Measurements from ENCODE around the gene SMIM36.

- TF ChIP-seq, protein P1, sequence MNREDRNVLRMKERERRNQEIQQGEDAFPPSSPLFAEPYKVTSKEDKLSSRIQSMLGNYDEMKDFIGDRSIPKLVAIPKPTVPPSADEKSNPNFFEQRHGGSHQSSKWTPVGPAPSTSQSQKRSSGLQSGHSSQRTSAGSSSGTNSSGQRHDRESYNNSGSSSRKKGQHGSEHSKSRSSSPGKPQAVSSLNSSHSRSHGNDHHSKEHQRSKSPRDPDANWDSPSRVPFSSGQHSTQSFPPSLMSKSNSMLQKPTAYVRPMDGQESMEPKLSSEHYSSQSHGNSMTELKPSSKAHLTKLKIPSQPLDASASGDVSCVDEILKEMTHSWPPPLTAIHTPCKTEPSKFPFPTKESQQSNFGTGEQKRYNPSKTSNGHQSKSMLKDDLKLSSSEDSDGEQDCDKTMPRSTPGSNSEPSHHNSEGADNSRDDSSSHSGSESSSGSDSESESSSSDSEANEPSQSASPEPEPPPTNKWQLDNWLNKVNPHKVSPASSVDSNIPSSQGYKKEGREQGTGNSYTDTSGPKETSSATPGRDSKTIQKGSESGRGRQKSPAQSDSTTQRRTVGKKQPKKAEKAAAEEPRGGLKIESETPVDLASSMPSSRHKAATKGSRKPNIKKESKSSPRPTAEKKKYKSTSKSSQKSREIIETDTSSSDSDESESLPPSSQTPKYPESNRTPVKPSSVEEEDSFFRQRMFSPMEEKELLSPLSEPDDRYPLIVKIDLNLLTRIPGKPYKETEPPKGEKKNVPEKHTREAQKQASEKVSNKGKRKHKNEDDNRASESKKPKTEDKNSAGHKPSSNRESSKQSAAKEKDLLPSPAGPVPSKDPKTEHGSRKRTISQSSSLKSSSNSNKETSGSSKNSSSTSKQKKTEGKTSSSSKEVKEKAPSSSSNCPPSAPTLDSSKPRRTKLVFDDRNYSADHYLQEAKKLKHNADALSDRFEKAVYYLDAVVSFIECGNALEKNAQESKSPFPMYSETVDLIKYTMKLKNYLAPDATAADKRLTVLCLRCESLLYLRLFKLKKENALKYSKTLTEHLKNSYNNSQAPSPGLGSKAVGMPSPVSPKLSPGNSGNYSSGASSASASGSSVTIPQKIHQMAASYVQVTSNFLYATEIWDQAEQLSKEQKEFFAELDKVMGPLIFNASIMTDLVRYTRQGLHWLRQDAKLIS (CRISPR knock-in tag; IDR thresholded peaks at IDR 0.05; ENCODE audit: borderline replicate concordance), result no peak
- TF ChIP-seq, protein P2, sequence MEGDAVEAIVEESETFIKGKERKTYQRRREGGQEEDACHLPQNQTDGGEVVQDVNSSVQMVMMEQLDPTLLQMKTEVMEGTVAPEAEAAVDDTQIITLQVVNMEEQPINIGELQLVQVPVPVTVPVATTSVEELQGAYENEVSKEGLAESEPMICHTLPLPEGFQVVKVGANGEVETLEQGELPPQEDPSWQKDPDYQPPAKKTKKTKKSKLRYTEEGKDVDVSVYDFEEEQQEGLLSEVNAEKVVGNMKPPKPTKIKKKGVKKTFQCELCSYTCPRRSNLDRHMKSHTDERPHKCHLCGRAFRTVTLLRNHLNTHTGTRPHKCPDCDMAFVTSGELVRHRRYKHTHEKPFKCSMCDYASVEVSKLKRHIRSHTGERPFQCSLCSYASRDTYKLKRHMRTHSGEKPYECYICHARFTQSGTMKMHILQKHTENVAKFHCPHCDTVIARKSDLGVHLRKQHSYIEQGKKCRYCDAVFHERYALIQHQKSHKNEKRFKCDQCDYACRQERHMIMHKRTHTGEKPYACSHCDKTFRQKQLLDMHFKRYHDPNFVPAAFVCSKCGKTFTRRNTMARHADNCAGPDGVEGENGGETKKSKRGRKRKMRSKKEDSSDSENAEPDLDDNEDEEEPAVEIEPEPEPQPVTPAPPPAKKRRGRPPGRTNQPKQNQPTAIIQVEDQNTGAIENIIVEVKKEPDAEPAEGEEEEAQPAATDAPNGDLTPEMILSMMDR (IDR thresholded peaks at IDR 0.05), result no peak
- TF ChIP-seq, protein P3, sequence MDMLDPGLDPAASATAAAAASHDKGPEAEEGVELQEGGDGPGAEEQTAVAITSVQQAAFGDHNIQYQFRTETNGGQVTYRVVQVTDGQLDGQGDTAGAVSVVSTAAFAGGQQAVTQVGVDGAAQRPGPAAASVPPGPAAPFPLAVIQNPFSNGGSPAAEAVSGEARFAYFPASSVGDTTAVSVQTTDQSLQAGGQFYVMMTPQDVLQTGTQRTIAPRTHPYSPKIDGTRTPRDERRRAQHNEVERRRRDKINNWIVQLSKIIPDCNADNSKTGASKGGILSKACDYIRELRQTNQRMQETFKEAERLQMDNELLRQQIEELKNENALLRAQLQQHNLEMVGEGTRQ (CRISPR knock-in tag; IDR thresholded peaks at IDR 0.05), result no peak
- TF ChIP-seq ZNF416 (CRISPR knock-in tag; IDR thresholded peaks at IDR 0.05), result no peak
- no peak for TF ChIP-seq CBFB (CRISPR knock-in tag; IDR thresholded peaks at IDR 0.05; ENCODE audit: low read depth)
- no peak for TF ChIP-seq ELF4 (CRISPR knock-in tag; IDR thresholded peaks at IDR 0.05; ENCODE audit: low read depth)
Measured at GRCh38 chr17:55463600-55463999, 47.7 kb downstream of the SMIM36 start.
